ENCODE results near the gene IL17RD. TPM values are rescaled to one million over a fixed set of nuclear protein-coding genes. Genes with fewer than 3 reads are reported as not detected.

Gene IL17RD
- total RNA-seq, 2 experiments from 2014 or later = 0.05 TPM; not detected in 1

DNA sequence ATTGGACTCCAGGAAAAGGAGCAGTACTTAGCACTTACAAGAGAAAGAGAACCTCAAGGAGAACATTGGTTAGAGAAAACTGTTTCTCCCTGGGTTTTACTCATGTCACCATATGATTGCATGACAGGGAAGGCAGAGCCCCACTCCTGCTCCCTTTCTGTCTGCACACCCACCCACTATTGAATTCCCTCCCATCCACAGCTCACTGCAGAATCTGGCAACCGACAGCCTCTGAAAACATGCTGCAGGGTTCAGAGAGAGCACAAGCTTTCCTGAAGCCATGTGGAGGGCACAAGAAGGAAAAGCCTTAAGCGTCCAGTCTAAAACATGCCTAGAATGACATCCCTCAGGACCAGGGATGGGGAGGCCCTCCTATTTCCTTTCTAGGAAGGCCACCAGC is 3.0 kb upstream of the IL17RD start:
- Mint-ChIP-seq H3K36me3 (ENCODE audit: low read depth) (no peaks in the 10 kb centered on the region), H3K4me3 (no peak overlapping the region), H3K27ac (no peak overlapping the region), H3K4me1 (peaks cover 13% of the 10 kb centered on the region), H3K9me3 (no peaks in the 10 kb centered on the region), H3K27me3 (peaks cover 69% of the 10 kb centered on the region)
- CTCF ChIA-PET = no interaction called here
- no peak for DNase-seq
- POLR2A ChIA-PET = interaction anchor here (0.9 to 1.1 kb wide), 2 partner anchors 60 to 246 kb away, joined by 3 read pairs; partner anchors contain the start of gene APPL1

DNA sequence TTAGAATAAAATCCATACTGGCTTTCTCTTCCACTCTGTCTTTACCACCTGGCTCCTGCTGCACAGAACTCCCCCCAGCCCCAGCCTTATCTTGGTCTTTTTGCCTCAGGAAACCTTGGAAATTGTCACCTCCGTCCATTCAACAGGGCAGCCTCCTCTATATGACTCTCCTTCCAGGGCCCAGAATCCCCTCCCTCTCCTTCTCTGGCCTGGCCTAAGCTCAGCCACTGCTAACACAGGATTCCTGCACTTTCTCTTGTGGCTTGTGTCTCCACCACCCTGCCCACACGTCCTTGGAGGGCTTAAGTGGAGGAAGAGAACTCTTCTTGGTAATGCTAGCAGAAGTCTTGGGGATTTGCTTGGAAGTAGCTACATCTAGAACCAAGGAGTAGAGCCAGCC is 1.5 kb upstream of the IL17RD start:
- POLR2A ChIA-PET = no interaction called here
- no peak for DNase-seq
- Mint-ChIP-seq H3K4me3 (no peak overlapping the region), H3K4me1 (peaks cover 13% of the 10 kb centered on the region), H3K9me3 (no peaks in the 10 kb centered on the region), H3K27ac (no peak overlapping the region), H3K27me3 (peaks cover 74% of the 10 kb centered on the region), H3K36me3 (ENCODE audit: low read depth) (no peaks in the 10 kb centered on the region)
- CTCF ChIA-PET = no interaction called here

DNA sequence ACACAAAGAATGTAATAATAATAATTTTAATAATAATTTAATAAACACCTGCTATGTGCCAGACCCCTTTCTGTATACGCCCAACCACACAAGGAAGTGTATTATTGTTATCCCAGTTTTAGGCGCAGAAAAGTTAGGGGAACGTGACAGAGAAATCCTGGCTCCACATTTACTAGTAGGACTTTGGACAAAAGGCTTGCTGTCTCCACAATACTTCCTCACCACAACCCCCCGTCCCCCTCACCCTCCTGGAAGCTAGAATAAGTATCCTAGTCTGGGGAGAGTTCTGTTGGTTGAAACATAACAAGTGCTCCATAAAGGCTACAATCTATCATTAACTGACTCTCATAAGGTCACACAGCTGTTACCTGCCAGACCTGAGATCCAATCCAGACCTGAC is 488 bp upstream of the IL17RD start:
- ChIA-PET CTCF (no interaction called here), POLR2A (no interaction called here)
- H3K4me3 Mint-ChIP-seq = peak overlapping the region; percentile 53
- H3K4me1 Mint-ChIP-seq = peaks cover 13% of the 10 kb centered on the region
- no peaks in the 10 kb centered on the region for H3K36me3 Mint-ChIP-seq (ENCODE audit: low read depth)
- H3K27ac Mint-ChIP-seq = no peak overlapping the region
- DNase-seq = no peak
- H3K9me3 Mint-ChIP-seq = no peaks in the 10 kb centered on the region
- H3K27me3 Mint-ChIP-seq = peaks cover 76% of the 10 kb centered on the region

DNA sequence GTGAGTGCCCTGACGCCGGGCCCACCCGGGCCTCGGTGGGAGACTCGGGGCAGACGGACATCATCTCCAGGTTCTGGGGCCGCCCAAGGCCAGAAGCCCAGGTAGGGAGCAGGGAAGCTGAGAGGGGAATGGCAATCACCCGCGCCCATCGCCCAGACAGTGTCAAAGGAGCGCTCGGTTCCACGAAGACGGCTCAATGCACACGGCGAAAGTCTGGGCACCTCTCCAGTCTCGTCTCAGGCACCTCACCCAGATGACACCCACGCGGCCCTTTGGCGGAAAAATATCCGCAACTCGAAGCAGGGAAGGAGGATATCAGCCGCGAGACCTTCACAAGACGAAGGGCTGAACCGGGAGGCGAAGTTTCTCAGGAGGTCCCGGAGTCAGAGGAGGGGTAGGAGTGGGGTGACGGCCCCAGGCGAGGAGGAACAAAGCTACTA is 916 bp downstream of the IL17RD start:
- no peak for DNase-seq
- no peak overlapping the region for H3K27ac Mint-ChIP-seq
- H3K4me3 Mint-ChIP-seq = peak overlapping the region; percentile 64
- H3K36me3 Mint-ChIP-seq (ENCODE audit: low read depth) = no peaks in the 10 kb centered on the region
- ChIA-PET CTCF (no interaction called here), POLR2A (no interaction called here)
- peaks cover 10% of the 10 kb centered on the region for H3K4me1 Mint-ChIP-seq
- H3K27me3 Mint-ChIP-seq = peaks cover 78% of the 10 kb centered on the region
- no peaks in the 10 kb centered on the region for H3K9me3 Mint-ChIP-seq

DNA sequence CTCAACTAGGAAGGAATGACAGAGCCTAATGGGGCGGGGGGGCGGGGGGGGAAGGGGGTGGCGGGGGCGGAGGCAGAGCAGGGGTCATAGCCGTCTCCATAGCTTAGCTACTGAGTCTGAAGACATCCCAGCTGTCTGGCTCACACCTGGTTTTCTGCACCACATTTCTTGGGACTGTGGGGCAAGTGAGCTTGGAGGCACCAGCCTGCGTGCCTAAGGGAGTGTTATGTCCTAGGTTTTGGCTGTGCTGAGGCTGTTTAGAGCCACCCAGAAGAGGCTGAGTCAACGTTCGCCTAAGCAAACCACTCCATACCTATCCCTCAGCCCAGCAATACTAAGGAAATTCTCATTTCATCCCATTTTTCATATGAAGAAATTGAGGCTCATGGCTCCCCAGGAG is 1.4 kb downstream of the IL17RD start:
- peak overlapping the region; percentile 64 for H3K4me3 Mint-ChIP-seq
- POLR2A ChIA-PET = no interaction called here
- no peaks in the 10 kb centered on the region for H3K36me3 Mint-ChIP-seq (ENCODE audit: low read depth)
- no peaks in the 10 kb centered on the region for H3K9me3 Mint-ChIP-seq
- DNase-seq = no peak
- H3K27me3 Mint-ChIP-seq = peaks cover 76% of the 10 kb centered on the region
- peaks cover 15% of the 10 kb centered on the region for H3K4me1 Mint-ChIP-seq
- no peak overlapping the region for H3K27ac Mint-ChIP-seq
- CTCF ChIA-PET = no interaction called here

DNA sequence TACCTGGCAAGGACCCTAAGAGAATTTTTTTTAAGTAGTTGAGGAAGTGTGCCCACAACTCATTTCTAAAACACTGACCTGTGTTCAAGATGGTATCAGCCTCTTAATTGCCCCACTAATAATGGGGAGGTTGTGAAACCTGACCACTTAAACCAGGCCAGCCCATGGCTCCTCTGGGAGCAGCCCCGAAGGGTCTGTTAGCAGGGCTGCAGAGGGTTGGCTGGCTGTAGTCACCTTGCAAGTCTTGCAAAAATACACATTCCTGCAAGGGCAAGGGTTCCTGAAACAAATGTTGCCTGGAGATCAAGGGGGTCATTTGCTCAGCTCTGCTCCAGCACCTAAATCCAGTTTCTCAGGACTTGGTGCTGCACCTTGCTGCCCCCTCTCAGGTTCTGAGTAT is 3.2 kb downstream of the IL17RD start:
- Mint-ChIP-seq H3K4me3 (no peak overlapping the region), H3K36me3 (ENCODE audit: low read depth) (no peaks in the 10 kb centered on the region), H3K27ac (no peak overlapping the region), H3K9me3 (no peaks in the 10 kb centered on the region), H3K4me1 (peaks cover 20% of the 10 kb centered on the region), H3K27me3 (peaks cover 59% of the 10 kb centered on the region)
- DNase-seq = no peak
- ChIA-PET POLR2A (no interaction called here), CTCF (interaction anchor here (1.0 kb wide), 1 partner anchor 9 kb away, joined by 4 read pairs; no protein-coding TSS in a partner anchor)

DNA sequence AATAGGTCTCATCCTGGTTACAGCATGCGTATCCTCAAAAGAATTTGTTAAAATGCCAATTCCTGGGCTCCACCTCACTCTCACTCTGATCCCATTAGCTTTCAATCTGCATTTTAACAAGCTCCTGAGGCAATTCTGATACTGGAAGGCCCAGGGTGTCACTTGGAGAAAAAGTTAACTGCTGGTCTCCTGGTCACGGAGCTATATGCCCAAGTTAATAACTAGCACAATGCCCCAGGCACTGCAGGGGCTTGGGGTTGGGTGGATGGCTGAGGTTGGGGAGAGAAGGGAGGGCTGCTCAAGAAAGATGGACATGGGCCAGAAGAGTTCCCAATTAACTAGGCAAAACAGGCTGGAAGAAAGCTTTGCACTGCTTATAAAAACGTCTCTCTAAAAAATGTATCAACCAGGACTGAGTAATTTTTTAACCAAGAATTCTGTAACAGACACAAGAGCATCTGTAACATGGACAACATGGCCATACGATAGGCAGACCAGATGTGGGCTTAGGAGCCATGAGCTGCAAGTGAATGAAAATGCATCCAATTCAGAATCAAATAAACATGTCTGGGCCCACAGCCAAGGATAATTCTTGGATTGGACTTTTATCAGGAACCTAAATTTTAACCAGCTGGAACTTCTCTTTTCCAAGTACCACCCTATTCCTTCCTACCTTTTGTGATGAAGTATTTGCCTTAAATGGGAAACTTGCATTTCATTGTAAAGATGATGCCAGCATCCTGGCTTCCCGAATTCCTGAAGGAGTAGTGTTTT is 4.2 kb downstream of the IL17RD start:
- Mint-ChIP-seq H3K27ac (no peak overlapping the region), H3K4me3 (no peak overlapping the region), H3K36me3 (ENCODE audit: low read depth) (no peaks in the 10 kb centered on the region), H3K4me1 (peaks cover 20% of the 10 kb centered on the region), H3K9me3 (no peaks in the 10 kb centered on the region), H3K27me3 (peaks cover 54% of the 10 kb centered on the region)
- DNase-seq = no peak
- ChIA-PET CTCF (interaction anchor here (4.1 kb wide), 1 partner anchor 9 kb away, joined by 25 read pairs; no protein-coding TSS in a partner anchor), POLR2A (no interaction called here)

DNA sequence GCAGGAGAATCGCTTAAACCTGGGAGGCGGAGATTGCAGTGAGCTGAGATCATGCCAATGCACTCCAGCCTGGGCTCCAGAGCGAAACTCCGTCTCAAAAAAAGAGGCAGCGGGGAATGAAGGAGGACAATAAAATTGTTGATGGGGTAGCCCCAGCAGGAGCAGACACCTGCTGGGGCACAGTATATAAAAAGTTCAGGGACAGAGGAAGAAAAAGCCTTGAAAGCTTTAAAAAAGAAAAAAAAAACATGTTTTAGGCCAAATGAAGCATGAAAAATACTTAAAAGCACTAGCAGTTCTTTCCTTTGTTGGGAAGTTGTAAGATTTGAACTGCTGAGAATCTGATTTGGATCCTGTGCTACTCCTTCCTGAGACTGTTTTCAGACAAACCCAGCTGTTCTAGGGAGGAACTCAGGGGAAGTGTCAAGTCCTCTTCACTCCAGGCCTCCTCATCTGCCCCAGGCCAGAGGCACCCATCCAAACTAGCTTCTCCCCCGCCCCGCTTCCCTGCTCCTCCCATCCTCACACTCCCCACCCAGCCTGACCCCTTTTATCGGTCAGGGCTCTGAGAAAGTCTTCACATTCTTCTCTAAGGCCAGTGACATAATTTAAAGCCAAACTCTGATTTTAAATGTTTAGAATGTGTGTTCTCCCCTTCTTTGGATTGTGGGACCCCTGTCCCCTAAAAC is 4.9 kb downstream of the IL17RD start:
- ChIA-PET POLR2A (no interaction called here), CTCF (interaction anchor here (0.8 to 4.1 kb wide), 2 partner anchors 10 to 11 kb away, joined by 4 to 25 read pairs; no protein-coding TSS in a partner anchor)
- no peak for DNase-seq
- no peaks in the 10 kb centered on the region for H3K36me3 Mint-ChIP-seq (ENCODE audit: low read depth)
- no peak overlapping the region for H3K27ac Mint-ChIP-seq
- H3K4me3 Mint-ChIP-seq = no peak overlapping the region
- H3K27me3 Mint-ChIP-seq = peaks cover 48% of the 10 kb centered on the region
- H3K4me1 Mint-ChIP-seq = peaks cover 19% of the 10 kb centered on the region
- no peaks in the 10 kb centered on the region for H3K9me3 Mint-ChIP-seq

DNA sequence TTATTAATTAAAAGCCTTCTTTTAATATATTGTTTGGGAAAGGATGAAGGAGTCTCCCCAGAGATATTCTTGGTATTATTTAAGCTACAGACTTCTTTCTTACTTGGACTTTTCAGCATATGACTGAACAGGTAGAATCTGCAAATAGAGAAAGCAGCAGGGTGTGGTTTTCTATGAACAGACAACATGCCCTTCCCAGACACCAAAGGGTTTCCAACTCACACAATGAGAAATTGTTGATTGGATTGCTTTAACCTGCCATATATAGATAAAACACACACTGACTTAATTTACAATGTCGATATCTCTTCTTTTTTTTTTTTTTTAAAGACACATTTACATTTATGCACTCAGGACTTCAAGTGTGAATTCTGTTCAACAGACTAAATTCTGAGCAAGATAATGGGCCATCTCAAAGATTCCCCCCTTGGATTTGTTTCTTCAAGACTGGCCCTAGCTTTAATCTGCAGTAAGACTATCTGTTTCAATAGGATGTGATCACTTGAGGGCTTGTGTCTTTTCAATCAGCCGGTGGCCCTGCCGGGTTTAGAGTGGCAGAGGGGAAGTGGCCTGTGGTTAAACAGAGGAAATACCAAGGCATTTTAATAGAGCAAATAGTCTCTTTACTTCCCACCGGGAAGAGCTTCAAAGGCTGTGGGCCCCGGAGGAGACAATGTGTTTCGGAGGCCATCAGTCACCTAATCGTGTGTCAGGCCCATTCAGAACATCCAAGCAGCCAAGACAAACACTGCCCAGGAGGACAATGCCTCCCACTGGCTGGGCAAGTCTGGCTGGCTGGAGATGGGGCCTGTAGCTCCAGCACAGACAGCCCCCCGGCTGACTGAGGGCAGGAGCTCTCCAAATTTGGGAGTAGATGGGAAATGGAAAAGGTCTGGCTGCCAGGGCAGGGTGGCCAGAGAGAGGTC is 6.1 kb downstream of the IL17RD start:
- POLR2A ChIA-PET = no interaction called here
- H3K36me3 Mint-ChIP-seq (ENCODE audit: low read depth) = no peaks in the 10 kb centered on the region
- no peaks in the 10 kb centered on the region for H3K9me3 Mint-ChIP-seq
- CTCF ChIA-PET = interaction anchor here (0.9 to 4.1 kb wide), 2 partner anchors 11 to 78 kb away, joined by 3 to 25 read pairs; no protein-coding TSS in a partner anchor
- no peak overlapping the region for H3K27ac Mint-ChIP-seq
- no peak overlapping the region for H3K4me3 Mint-ChIP-seq
- H3K4me1 Mint-ChIP-seq = peaks cover 15% of the 10 kb centered on the region
- H3K27me3 Mint-ChIP-seq = peaks cover 48% of the 10 kb centered on the region
- peak; percentile 49 for DNase-seq

DNA sequence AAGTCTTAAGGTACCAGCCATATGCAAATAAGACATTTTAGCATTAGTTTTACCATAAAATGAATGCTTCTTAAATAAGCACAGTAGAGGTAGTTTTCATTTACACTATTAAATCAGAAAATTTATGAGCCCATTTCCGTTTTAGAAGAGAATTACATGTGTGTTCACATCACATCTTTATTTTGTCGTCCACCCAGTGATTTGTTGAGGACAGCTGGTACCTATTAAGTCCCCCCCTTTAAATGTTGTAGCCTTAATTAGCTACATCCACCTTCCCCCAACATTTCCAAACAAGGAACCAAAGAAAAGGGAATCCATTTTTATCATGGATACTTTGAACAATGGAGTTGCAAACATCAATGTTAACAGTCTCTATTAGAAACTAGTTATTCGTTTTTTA is 6.8 kb downstream of the IL17RD start:
- Mint-ChIP-seq H3K36me3 (ENCODE audit: low read depth) (no peaks in the 10 kb centered on the region), H3K4me1 (peaks cover 13% of the 10 kb centered on the region), H3K4me3 (no peak overlapping the region), H3K27me3 (peaks cover 45% of the 10 kb centered on the region), H3K27ac (no peak overlapping the region), H3K9me3 (no peaks in the 10 kb centered on the region)
- no peak for DNase-seq
- CTCF ChIA-PET = interaction anchor here (4.1 kb wide), 1 partner anchor 12 kb away, joined by 25 read pairs; no protein-coding TSS in a partner anchor
- POLR2A ChIA-PET = no interaction called here

DNA sequence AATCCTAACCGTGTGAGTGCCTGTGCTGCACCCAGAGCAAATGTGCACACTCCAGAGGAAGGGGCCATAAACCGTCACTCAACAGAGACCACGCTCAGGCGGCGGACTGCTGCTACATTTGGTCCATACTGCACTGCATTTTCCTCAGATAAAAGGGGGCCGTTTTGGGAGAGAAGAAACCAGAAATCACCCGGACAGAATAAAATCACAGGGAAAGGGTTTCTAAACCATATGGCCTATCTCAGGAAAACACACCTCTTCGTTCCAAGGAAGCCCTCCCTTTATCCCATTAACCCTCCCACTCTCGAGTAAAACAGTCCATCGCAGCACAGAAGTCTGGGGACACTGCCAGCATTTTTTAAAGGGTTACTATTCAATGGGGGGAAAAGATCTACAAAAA is 7.6 kb downstream of the IL17RD start:
- peaks cover 40% of the 10 kb centered on the region for H3K27me3 Mint-ChIP-seq

DNA sequence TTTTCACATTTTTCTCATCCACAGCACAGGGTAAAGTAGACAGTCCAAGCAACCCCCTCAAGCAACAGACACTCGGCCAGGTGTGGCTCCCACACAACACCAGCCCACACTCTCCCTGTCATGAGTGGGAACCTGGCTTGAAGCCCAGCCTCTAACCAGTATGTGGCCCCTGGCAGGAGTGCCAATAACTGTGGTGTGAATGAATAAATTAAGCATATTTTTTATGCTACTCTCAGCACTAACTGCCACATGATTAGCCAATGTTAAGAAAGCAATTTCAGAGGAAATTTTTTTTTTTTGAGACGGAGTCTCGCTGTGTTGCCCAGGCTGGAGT is 9.9 kb downstream of the IL17RD start:
- H3K4me3 Mint-ChIP-seq = no peak overlapping the region
- DNase-seq = no peak
- peaks cover 38% of the 10 kb centered on the region for H3K27me3 Mint-ChIP-seq
- ChIA-PET POLR2A (no interaction called here), CTCF (no interaction called here)
- H3K27ac Mint-ChIP-seq = no peak overlapping the region
- H3K9me3 Mint-ChIP-seq = no peaks in the 10 kb centered on the region
- no peaks in the 10 kb centered on the region for H3K36me3 Mint-ChIP-seq (ENCODE audit: low read depth)
- H3K4me1 Mint-ChIP-seq = peaks cover 13% of the 10 kb centered on the region

More for the DNA sequence above, 7.6 kb downstream of the IL17RD start:
- POLR2A ChIA-PET = no interaction called here
- H3K27ac Mint-ChIP-seq = no peak overlapping the region
- CTCF ChIA-PET = interaction anchor here (0.5 to 4.1 kb wide), 2 partner anchors 13 to 519 kb away, joined by 3 to 25 read pairs; no protein-coding TSS in a partner anchor
- H3K36me3 Mint-ChIP-seq (ENCODE audit: low read depth) = no peaks in the 10 kb centered on the region
- no peaks in the 10 kb centered on the region for H3K9me3 Mint-ChIP-seq
- H3K4me3 Mint-ChIP-seq = no peak overlapping the region
- peaks cover 13% of the 10 kb centered on the region for H3K4me1 Mint-ChIP-seq
- DNase-seq = no peak

All from activated CD4-positive, alpha-beta memory T cell treated with anti-CD3 and anti-CD28 coated beads, Interleukin-2, amount 10 ng/mL, durations not matched to agents 7 days and 5 days (primary cell).